Measurements from ENCODE around the gene FCN2.

The FCN2 gene

GRCh38 chr9:134863306-134863902 is 17.2 kb upstream of the FCN2 start:
- H3K27ac ChIP-seq (ENCODE audit: low read length), result no peak overlapping the region
- H3K9me3 ChIP-seq (replicated peaks; ENCODE audit: insufficient read depth, low read length), result no peaks in the 10 kb centered on the region
- no peak overlapping the region for H3K9ac ChIP-seq (ENCODE audit: low read length)
- TF ChIP-seq EZH2 (optimal IDR thresholded peaks at IDR 0.05; ENCODE audit: low read depth, low read length) (no peak), CTCF (IDR thresholded peaks at IDR 0.05; ENCODE audit: low read length) (no peak), EZH2phosphoT487 (IDR thresholded peaks at IDR 0.05; ENCODE audit: low read length) (no peak)
- no peaks in the 10 kb centered on the region for H3K36me3 ChIP-seq (replicated peaks; ENCODE audit: insufficient read depth, low read length)
- no peaks in the 10 kb centered on the region for H4K20me1 ChIP-seq (ENCODE audit: insufficient read depth, low read length)
- H3K27me3 ChIP-seq (replicated peaks; ENCODE audit: insufficient read depth, low read length), result peaks cover 28% of the 10 kb centered on the region; the same call in 1 of the 2 replicates
- H3K4me2 ChIP-seq (ENCODE audit: low read depth, low read length), result no peak overlapping the region
- no peak overlapping the region for H2AFZ ChIP-seq (ENCODE audit: low read length)
- H3K79me2 ChIP-seq (ENCODE audit: low read length), result no peaks in the 10 kb centered on the region
- no peak overlapping the region for H3K4me3 ChIP-seq (ENCODE audit: low read length)
- H3F3A ChIP-seq (ENCODE audit: insufficient read depth, low read length), result no peaks in the 10 kb centered on the region
- no peak for DNase-seq
- H3K9me2 ChIP-seq (replicated peaks; ENCODE audit: insufficient read depth, low read length), result no peaks in the 10 kb centered on the region
- H3K4me1 ChIP-seq (ENCODE audit: low read length), result no peaks in the 10 kb centered on the region

GRCh38 chr9:134863941-134864820 is 16.4 kb upstream of the FCN2 start:
- no peaks in the 10 kb centered on the region for H3K9me2 ChIP-seq (replicated peaks; ENCODE audit: insufficient read depth, low read length)
- H3K36me3 ChIP-seq (replicated peaks; ENCODE audit: insufficient read depth, low read length), result no peaks in the 10 kb centered on the region
- H2AFZ ChIP-seq (ENCODE audit: low read length), result no peak overlapping the region
- H3K4me3 ChIP-seq (ENCODE audit: low read length), result no peak overlapping the region
- no peak overlapping the region for H3K4me2 ChIP-seq (ENCODE audit: low read depth, low read length)
- DNase-seq, result no peak
- H3K9ac ChIP-seq (ENCODE audit: low read length), result no peak overlapping the region
- H3F3A ChIP-seq (ENCODE audit: insufficient read depth, low read length), result no peaks in the 10 kb centered on the region
- no peak overlapping the region for H3K27ac ChIP-seq (ENCODE audit: low read length)
- H4K20me1 ChIP-seq (ENCODE audit: insufficient read depth, low read length), result no peaks in the 10 kb centered on the region
- H3K4me1 ChIP-seq (ENCODE audit: low read length), result no peaks in the 10 kb centered on the region
- TF ChIP-seq CTCF (IDR thresholded peaks at IDR 0.05; ENCODE audit: low read length), result no peak
- no peak for TF ChIP-seq EZH2 (optimal IDR thresholded peaks at IDR 0.05; ENCODE audit: low read depth, low read length)
- TF ChIP-seq EZH2phosphoT487 (IDR thresholded peaks at IDR 0.05; ENCODE audit: low read length), result no peak
- no peaks in the 10 kb centered on the region for H3K9me3 ChIP-seq (replicated peaks; ENCODE audit: insufficient read depth, low read length)
- peaks cover 27% of the 10 kb centered on the region; the same call in 1 of the 2 replicates for H3K27me3 ChIP-seq (replicated peaks; ENCODE audit: insufficient read depth, low read length)
- no peaks in the 10 kb centered on the region for H3K79me2 ChIP-seq (ENCODE audit: low read length)

GRCh38 chr9:134864821-134865190 is 15.8 kb upstream of the FCN2 start:
- no peak for DNase-seq
- H3K4me3 ChIP-seq (ENCODE audit: low read length), result no peak overlapping the region
- H3K9me2 ChIP-seq (replicated peaks; ENCODE audit: insufficient read depth, low read length), result no peaks in the 10 kb centered on the region
- no peaks in the 10 kb centered on the region for H4K20me1 ChIP-seq (ENCODE audit: insufficient read depth, low read length)
- no peaks in the 10 kb centered on the region for H3F3A ChIP-seq (ENCODE audit: insufficient read depth, low read length)
- H2AFZ ChIP-seq (ENCODE audit: low read length), result no peak overlapping the region
- H3K27me3 ChIP-seq (replicated peaks; ENCODE audit: insufficient read depth, low read length), result peaks cover 31% of the 10 kb centered on the region; the same call in 1 of the 2 replicates
- H3K9me3 ChIP-seq (replicated peaks; ENCODE audit: insufficient read depth, low read length), result no peaks in the 10 kb centered on the region
- H3K36me3 ChIP-seq (replicated peaks; ENCODE audit: insufficient read depth, low read length), result no peaks in the 10 kb centered on the region
- TF ChIP-seq CTCF (IDR thresholded peaks at IDR 0.05; ENCODE audit: low read length), result no peak
- TF ChIP-seq EZH2 (optimal IDR thresholded peaks at IDR 0.05; ENCODE audit: low read depth, low read length), result no peak
- no peak for TF ChIP-seq EZH2phosphoT487 (IDR thresholded peaks at IDR 0.05; ENCODE audit: low read length)
- no peak overlapping the region for H3K9ac ChIP-seq (ENCODE audit: low read length)
- no peak overlapping the region for H3K4me2 ChIP-seq (ENCODE audit: low read depth, low read length)
- H3K27ac ChIP-seq (ENCODE audit: low read length), result no peak overlapping the region
- no peaks in the 10 kb centered on the region for H3K4me1 ChIP-seq (ENCODE audit: low read length)
- H3K79me2 ChIP-seq (ENCODE audit: low read length), result no peaks in the 10 kb centered on the region

Measured in MM.1S (cell line).